ENCODE data around the gene RFX3. TPM values are rescaled to one million over a fixed set of nuclear protein-coding genes. Genes with fewer than 3 reads are reported as not detected.

The RFX3 gene
- total and polyA plus RNA-seq, 2 of the 13 experiments (the other 11 are each of a cell fraction or from before 2014, with no cell fraction given) = 2.7 to 5.3 TPM

DNA sequence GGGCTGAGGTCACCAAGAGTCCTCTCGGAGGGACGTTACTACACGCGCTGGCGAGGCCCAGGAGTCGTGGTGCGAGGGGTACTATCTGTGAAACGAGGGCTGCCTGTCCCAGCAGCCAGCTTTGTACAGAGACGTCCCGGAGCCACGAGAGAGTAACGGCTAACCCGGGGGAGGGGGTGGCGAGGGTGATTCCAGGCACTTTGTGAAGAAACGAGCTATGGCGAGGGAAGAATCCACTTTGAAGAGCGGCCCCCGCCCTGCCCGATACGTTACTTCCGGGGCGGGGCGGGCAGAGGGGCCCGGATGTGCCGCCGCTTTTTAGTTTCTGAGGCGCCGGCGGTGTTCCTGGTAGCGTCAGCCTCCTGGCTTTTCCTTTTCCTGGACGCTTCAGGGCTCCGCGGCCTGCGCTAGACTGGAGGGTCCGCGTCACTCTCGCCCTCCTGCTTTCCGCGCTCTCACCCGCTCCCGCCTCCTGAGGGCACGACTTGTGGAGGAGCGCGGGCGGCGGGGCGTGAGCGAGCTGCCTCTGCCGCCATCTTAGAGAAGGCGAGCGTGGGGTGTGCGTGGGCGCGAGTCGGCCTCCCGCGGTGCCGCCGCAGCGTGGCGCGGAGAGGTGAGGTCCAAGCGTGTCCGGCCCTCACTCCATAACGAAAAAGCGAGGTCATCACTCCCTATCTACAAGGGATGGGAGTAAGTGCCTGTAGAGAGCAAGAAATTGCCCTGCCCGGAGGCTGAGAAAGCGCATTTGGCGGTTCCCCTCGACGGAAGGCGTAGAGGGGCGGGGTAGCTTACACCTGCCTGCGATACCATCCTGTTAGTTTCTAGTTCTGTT, 580 bp upstream of the RFX3 start (continued):
- TF ChIP-seq IRX3 (CRISPR knock-in tag; IDR thresholded peaks at IDR 0.05; ENCODE audit: borderline replicate concordance, low read depth) (peak; percentile 76), SETDB1 (CRISPR knock-in tag; IDR thresholded peaks at IDR 0.05; ENCODE audit: borderline replicate concordance) (no peak), ZNF782 (CRISPR knock-in tag; IDR thresholded peaks at IDR 0.05; ENCODE audit: borderline replicate concordance) (0 out of 2 replicates have a peak, but pooled peaks have one; percentile 48), ZNF337 (CRISPR knock-in tag; IDR thresholded peaks at IDR 0.05; ENCODE audit: borderline replicate concordance, low read depth) (0 out of 2 replicates have a peak, but pooled peaks have one; percentile 81), ZNF33A (CRISPR knock-in tag; IDR thresholded peaks at IDR 0.05; ENCODE audit: borderline replicate concordance) (no peak), SPEN (CRISPR knock-in tag; IDR thresholded peaks at IDR 0.05; ENCODE audit: low read depth) (peak; percentile 81), PRPF4 (IDR thresholded peaks at IDR 0.05; ENCODE audit: low read depth, low read length, poor library complexity, severe bottlenecking) (no peak), KLF6 (CRISPR knock-in tag; IDR thresholded peaks at IDR 0.05) (peak; percentile 88), ZNF572 (CRISPR knock-in tag; IDR thresholded peaks at IDR 0.05) (peak; percentile 6; the same call in 1 of the 2 replicates), ATF7 (IDR thresholded peaks at IDR 0.05) (no peak), ATF7 (CRISPR knock-in tag; IDR thresholded peaks at IDR 0.05) (0 out of 2 replicates have a peak, but pooled peaks have one; percentile 4)
- TF ChIP-seq, protein P1, sequence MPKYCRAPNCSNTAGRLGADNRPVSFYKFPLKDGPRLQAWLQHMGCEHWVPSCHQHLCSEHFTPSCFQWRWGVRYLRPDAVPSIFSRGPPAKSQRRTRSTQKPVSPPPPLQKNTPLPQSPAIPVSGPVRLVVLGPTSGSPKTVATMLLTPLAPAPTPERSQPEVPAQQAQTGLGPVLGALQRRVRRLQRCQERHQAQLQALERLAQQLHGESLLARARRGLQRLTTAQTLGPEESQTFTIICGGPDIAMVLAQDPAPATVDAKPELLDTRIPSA (CRISPR knock-in tag; IDR thresholded peaks at IDR 0.05; ENCODE audit: borderline replicate concordance) = peak; percentile 80
- TF ChIP-seq, protein P2, sequence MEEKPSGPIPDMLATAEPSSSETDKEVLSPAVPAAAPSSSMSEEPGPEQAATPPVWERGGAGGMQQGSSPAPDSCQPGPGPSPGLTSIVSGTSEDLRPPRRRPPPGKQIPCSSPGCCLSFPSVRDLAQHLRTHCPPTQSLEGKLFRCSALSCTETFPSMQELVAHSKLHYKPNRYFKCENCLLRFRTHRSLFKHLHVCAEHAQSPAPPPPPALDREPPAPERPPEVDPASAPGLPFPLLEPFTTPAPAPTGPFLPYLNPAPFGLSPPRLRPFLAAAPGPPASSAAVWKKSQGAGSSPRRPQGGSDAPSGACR (CRISPR knock-in tag; IDR thresholded peaks at IDR 0.05) = peak; percentile 68; the same call in 1 of the 2 replicates
- TF ChIP-seq, protein P3, sequence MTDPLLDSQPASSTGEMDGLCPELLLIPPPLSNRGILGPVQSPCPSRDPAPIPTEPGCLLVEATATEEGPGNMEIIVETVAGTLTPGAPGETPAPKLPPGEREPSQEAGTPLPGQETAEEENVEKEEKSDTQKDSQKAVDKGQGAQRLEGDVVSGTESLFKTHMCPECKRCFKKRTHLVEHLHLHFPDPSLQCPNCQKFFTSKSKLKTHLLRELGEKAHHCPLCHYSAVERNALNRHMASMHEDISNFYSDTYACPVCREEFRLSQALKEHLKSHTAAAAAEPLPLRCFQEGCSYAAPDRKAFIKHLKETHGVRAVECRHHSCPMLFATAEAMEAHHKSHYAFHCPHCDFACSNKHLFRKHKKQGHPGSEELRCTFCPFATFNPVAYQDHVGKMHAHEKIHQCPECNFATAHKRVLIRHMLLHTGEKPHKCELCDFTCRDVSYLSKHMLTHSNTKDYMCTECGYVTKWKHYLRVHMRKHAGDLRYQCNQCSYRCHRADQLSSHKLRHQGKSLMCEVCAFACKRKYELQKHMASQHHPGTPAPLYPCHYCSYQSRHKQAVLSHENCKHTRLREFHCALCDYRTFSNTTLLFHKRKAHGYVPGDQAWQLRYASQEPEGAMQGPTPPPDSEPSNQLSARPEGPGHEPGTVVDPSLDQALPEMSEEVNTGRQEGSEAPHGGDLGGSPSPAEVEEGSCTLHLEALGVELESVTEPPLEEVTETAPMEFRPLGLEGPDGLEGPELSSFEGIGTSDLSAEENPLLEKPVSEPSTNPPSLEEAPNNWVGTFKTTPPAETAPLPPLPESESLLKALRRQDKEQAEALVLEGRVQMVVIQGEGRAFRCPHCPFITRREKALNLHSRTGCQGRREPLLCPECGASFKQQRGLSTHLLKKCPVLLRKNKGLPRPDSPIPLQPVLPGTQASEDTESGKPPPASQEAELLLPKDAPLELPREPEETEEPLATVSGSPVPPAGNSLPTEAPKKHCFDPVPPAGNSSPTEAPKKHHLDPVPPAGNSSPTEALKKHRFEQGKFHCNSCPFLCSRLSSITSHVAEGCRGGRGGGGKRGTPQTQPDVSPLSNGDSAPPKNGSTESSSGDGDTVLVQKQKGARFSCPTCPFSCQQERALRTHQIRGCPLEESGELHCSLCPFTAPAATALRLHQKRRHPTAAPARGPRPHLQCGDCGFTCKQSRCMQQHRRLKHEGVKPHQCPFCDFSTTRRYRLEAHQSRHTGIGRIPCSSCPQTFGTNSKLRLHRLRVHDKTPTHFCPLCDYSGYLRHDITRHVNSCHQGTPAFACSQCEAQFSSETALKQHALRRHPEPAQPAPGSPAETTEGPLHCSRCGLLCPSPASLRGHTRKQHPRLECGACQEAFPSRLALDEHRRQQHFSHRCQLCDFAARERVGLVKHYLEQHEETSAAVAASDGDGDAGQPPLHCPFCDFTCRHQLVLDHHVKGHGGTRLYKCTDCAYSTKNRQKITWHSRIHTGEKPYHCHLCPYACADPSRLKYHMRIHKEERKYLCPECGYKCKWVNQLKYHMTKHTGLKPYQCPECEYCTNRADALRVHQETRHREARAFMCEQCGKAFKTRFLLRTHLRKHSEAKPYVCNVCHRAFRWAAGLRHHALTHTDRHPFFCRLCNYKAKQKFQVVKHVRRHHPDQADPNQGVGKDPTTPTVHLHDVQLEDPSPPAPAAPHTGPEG (CRISPR knock-in tag; IDR thresholded peaks at IDR 0.05) = no peak
- TF ChIP-seq, protein P4, sequence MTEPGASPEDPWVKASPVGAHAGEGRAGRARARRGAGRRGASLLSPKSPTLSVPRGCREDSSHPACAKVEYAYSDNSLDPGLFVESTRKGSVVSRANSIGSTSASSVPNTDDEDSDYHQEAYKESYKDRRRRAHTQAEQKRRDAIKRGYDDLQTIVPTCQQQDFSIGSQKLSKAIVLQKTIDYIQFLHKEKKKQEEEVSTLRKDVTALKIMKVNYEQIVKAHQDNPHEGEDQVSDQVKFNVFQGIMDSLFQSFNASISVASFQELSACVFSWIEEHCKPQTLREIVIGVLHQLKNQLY (CRISPR knock-in tag; IDR thresholded peaks at IDR 0.05) = peak; percentile 22; the same call in 1 of the 2 replicates
- TF ChIP-seq, protein P5, sequence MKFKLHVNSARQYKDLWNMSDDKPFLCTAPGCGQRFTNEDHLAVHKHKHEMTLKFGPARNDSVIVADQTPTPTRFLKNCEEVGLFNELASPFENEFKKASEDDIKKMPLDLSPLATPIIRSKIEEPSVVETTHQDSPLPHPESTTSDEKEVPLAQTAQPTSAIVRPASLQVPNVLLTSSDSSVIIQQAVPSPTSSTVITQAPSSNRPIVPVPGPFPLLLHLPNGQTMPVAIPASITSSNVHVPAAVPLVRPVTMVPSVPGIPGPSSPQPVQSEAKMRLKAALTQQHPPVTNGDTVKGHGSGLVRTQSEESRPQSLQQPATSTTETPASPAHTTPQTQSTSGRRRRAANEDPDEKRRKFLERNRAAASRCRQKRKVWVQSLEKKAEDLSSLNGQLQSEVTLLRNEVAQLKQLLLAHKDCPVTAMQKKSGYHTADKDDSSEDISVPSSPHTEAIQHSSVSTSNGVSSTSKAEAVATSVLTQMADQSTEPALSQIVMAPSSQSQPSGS (CRISPR knock-in tag; IDR thresholded peaks at IDR 0.05) = 0 out of 2 replicates have a peak, but pooled peaks have one; percentile 59
- TF ChIP-seq, protein P6, sequence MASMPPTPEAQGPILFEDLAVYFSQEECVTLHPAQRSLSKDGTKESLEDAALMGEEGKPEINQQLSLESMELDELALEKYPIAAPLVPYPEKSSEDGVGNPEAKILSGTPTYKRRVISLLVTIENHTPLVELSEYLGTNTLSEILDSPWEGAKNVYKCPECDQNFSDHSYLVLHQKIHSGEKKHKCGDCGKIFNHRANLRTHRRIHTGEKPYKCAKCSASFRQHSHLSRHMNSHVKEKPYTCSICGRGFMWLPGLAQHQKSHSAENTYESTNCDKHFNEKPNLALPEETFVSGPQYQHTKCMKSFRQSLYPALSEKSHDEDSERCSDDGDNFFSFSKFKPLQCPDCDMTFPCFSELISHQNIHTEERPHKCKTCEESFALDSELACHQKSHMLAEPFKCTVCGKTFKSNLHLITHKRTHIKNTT (CRISPR knock-in tag; IDR thresholded peaks at IDR 0.05) = no peak

Measured in HepG2 (cell line).